ENCODE measurements around the gene E2F7.

The E2F7 gene

DNA sequence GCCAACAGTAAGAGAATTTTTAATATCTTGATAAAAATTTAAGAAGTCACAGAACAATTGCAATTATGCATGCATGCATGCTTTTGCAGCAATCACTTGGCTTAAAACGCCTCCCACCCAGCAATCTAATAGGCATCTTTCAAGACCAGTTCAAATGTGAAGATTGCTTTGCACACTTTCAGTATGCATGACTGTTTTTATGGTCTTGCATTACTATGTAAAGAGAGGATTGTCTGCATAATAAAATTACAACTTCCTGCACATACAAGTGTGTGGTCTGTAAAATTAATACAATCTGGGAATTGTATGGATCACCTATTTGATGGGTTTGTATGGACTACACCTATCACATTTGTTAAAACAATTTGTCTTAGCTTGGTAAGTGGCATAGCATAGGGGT, 48.8 kb downstream of the E2F7 start:
- H3K36me3 ChIP-seq (ENCODE audit: insufficient read depth, low read length): peaks cover 40% of the 10 kb centered on the region

DNA sequence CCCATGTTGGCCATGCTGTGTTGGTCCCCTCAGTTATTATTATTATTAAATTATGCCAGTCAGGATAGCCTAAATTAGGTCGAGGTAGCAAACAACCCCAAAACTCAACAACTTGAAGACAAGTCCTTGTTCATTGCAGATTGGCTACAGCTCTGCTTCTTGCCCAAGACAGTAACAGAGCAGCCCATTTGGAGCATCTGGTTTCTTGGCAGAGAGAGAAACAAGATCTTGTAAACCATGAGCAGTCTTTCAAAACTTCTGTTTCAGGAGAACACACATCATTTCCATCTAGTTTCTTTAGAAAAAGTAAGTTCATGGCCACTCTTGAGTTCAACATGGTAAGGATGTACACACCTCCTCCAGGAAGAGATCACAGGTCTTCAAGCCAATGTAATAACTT, 52.3 kb downstream of the E2F7 start:
- Histone ChIP-seq H3K27me3 (ENCODE audit: insufficient read depth, low read length) (no peaks in the 10 kb centered on the region), H3K9me3 (ENCODE audit: insufficient read depth, low read depth, low read length) (no peaks in the 10 kb centered on the region), H3K36me3 (ENCODE audit: insufficient read depth, low read length) (peaks cover 10% of the 10 kb centered on the region), H3K27ac (ENCODE audit: low read depth, low read length) (no peak overlapping the region), H3K4me3 (ENCODE audit: low read length) (no peak overlapping the region), H3K4me1 (ENCODE audit: insufficient read depth, low read length) (no peaks in the 10 kb centered on the region), H3K9ac (ENCODE audit: low read depth, low read length) (no peak overlapping the region)
- WGBS: 93% methylated on average over 1 of the region's 1 CpG

More for the DNA sequence above, 48.8 kb downstream of the E2F7 start:
- no peaks in the 10 kb centered on the region for H3K4me1 ChIP-seq (ENCODE audit: insufficient read depth, low read length)
- no peak overlapping the region for H3K9ac ChIP-seq (ENCODE audit: low read depth, low read length)
- no peak overlapping the region for H3K27ac ChIP-seq (ENCODE audit: low read depth, low read length)
- 96% methylated on average over 1 of the region's 1 CpG for WGBS
- no peaks in the 10 kb centered on the region for H3K27me3 ChIP-seq (ENCODE audit: insufficient read depth, low read length)
- no peak overlapping the region for H3K4me3 ChIP-seq (ENCODE audit: low read length)
- no peaks in the 10 kb centered on the region for H3K9me3 ChIP-seq (ENCODE audit: insufficient read depth, low read depth, low read length)

DNA sequence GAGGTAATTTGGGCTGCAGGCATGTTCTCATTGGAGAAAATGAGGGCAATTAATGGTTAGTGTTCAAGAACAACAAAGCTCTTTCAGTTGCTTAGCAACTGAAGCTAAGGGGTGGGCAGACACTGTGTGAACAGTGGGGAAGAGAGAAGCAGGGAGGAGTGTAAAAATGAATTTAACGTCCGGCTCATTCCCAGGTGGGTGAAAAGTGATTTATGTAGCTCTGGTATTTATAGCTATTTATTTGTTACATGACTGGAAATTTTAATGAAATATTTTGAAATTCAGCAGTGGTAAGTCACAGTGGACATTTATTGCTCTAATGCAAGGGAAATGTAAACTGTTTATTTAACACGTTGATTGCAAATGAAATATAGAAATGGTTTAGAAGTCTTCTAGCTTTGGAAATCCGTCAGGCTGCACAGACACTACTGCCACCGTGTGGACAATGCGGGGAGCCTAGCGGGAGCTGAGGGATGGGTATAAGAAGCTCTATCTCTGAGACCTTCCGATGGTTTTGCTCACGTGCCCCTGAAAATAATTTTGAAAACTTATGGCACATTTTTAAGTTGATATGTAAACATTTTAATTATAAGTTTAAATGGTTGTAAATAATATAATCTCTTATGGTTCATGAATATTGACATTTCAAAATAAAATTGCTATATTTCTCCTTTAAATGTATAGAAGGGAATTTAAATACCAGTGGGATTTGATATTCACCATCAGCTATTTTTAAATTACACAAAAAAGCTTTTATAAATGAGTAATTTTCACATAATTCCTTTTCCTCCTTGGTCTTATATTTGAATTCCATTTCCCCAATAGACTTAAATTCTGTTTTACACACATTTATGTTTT, 54.4 kb downstream of the E2F7 start:
- Histone ChIP-seq H3K36me3 (ENCODE audit: insufficient read depth, low read length) (no peaks in the 10 kb centered on the region), H3K9ac (ENCODE audit: low read depth, low read length) (no peak overlapping the region), H3K4me3 (ENCODE audit: low read length) (no peak overlapping the region), H3K9me3 (ENCODE audit: insufficient read depth, low read depth, low read length) (no peaks in the 10 kb centered on the region), H3K27me3 (ENCODE audit: insufficient read depth, low read length) (no peaks in the 10 kb centered on the region), H3K27ac (ENCODE audit: low read depth, low read length) (no peak overlapping the region), H3K4me1 (ENCODE audit: insufficient read depth, low read length) (no peaks in the 10 kb centered on the region)
- WGBS: 29% methylated on average over 9 of the region's 9 CpGs

GRCh38 chr12:77007476-77007875, 57.9 kb downstream of the E2F7 start:
- H3K27me3 ChIP-seq (ENCODE audit: insufficient read depth, low read length): no peaks in the 10 kb centered on the region
- H3K36me3 ChIP-seq (ENCODE audit: insufficient read depth, low read length): no peaks in the 10 kb centered on the region
- no peak overlapping the region for H3K4me3 ChIP-seq (ENCODE audit: low read length)
- H3K4me1 ChIP-seq (ENCODE audit: insufficient read depth, low read length): no peaks in the 10 kb centered on the region
- WGBS: 93% methylated on average over 5 of the region's 5 CpGs
- no peak overlapping the region for H3K9ac ChIP-seq (ENCODE audit: low read depth, low read length)
- H3K9me3 ChIP-seq (ENCODE audit: insufficient read depth, low read depth, low read length): no peaks in the 10 kb centered on the region
- H3K27ac ChIP-seq (ENCODE audit: low read depth, low read length): no peak overlapping the region

DNA sequence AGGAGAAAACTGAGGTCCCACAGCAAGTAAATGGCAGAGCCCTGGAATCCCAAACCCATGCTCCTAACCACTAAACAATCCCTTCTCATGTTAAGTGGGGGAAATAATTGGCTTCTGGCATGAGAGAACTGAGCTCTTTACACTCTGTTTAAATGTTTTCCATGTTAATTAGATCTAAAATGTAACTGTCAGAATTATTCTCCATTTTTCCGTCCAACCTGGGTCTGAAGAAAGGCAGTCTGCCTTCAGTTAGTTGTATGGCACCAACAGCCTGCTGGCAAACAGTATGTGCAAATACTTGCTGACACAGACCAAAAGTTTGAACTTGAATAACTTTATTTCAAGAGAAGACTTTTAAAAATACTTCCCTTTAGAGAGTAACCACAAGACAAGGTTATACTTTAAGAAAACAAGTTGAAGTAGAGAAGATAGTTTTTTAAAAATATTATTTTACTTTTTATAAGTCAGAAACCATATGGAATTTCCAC, 59.7 kb downstream of the E2F7 start:
- 86% methylated on average over 1 of the region's 1 CpG for WGBS

DNA sequence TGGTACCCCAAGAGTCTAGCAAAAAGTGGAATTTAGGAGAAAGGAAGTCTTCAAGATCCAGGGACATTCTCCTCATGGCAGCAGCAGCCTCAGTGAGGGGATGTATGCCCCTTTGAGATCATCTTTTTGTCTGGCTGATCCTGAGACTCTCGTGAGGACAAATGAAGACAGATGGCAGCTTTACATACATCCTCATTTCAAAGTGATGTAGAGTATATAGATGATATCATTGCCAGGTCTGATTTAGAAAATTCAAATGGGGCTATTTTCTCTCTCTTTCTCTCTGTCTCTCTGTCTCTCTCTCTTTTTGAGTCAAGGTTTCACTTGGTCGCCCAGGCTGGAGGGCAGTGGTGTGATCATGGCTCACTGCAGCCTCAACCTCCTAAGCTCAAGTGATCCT, 61.5 kb downstream of the E2F7 start:
- WGBS: 98% methylated on average over 2 of the region's 2 CpGs
- Histone ChIP-seq H3K9me3 (ENCODE audit: insufficient read depth, low read depth, low read length) (no peaks in the 10 kb centered on the region), H3K4me3 (ENCODE audit: low read length) (no peak overlapping the region), H3K9ac (ENCODE audit: low read depth, low read length) (no peak overlapping the region), H3K36me3 (ENCODE audit: insufficient read depth, low read length) (no peaks in the 10 kb centered on the region), H3K4me1 (ENCODE audit: insufficient read depth, low read length) (no peaks in the 10 kb centered on the region), H3K27me3 (ENCODE audit: insufficient read depth, low read length) (no peaks in the 10 kb centered on the region), H3K27ac (ENCODE audit: low read depth, low read length) (no peak overlapping the region)

More for the DNA sequence above, 59.7 kb downstream of the E2F7 start:
- Histone ChIP-seq H3K9me3 (ENCODE audit: insufficient read depth, low read depth, low read length) (no peaks in the 10 kb centered on the region), H3K36me3 (ENCODE audit: insufficient read depth, low read length) (no peaks in the 10 kb centered on the region), H3K4me1 (ENCODE audit: insufficient read depth, low read length) (no peaks in the 10 kb centered on the region), H3K27me3 (ENCODE audit: insufficient read depth, low read length) (no peaks in the 10 kb centered on the region), H3K9ac (ENCODE audit: low read depth, low read length) (no peak overlapping the region), H3K4me3 (ENCODE audit: low read length) (no peak overlapping the region), H3K27ac (ENCODE audit: low read depth, low read length) (no peak overlapping the region)

DNA sequence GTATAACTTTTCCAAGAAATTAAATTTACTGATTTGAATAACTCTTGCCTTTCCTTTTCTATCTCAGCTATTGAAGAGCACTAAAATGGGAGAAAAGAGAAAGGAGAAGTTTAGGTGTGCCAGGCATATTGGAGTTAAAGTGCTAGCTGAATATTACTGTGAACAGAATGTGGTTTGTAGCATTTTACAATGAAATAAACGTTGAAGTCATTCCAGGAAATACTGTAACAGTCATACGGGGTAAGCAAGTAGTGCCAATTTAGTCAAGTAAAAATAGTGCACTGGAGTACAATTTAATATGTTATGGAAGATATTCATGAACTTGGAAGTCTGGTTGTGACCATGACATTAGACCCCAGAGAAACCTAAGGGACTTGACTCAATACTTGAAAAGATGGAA, 62.1 kb downstream of the E2F7 start:
- H3K4me1 ChIP-seq (ENCODE audit: insufficient read depth, low read length): no peaks in the 10 kb centered on the region
- no peak overlapping the region for H3K9ac ChIP-seq (ENCODE audit: low read depth, low read length)
- 93% methylated on average over 2 of the region's 2 CpGs for WGBS
- H3K9me3 ChIP-seq (ENCODE audit: insufficient read depth, low read depth, low read length): no peaks in the 10 kb centered on the region
- H3K27me3 ChIP-seq (ENCODE audit: insufficient read depth, low read length): no peaks in the 10 kb centered on the region
- no peaks in the 10 kb centered on the region for H3K36me3 ChIP-seq (ENCODE audit: insufficient read depth, low read length)
- H3K4me3 ChIP-seq (ENCODE audit: low read length): no peak overlapping the region
- no peak overlapping the region for H3K27ac ChIP-seq (ENCODE audit: low read depth, low read length)

DNA sequence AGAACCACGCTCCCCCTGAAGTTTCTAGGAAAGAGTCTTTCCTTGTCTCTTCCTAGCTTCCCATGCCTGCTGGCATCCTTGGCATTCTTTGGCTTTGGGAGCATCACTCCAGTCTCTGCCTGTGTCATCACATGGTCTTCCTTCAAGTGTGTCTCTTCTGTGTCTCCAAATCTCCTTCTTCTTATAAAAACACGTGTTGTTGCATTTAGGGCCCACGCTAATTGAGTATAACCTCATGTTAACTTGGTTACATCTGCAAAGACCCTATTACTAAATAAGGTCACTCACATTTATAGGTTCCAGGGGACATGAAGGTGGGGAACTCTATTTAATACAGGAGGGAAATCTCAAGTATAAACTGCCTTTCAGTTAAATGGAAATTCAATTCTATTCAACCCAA, 63.0 kb downstream of the E2F7 start:
- H3K9ac ChIP-seq (ENCODE audit: low read depth, low read length): no peak overlapping the region
- H3K4me1 ChIP-seq (ENCODE audit: insufficient read depth, low read length): no peaks in the 10 kb centered on the region
- no peaks in the 10 kb centered on the region for H3K9me3 ChIP-seq (ENCODE audit: insufficient read depth, low read depth, low read length)
- no peaks in the 10 kb centered on the region for H3K27me3 ChIP-seq (ENCODE audit: insufficient read depth, low read length)
- 94% methylated on average over 3 of the region's 3 CpGs for WGBS
- no peaks in the 10 kb centered on the region for H3K36me3 ChIP-seq (ENCODE audit: insufficient read depth, low read length)
- no peak overlapping the region for H3K27ac ChIP-seq (ENCODE audit: low read depth, low read length)
- no peak overlapping the region for H3K4me3 ChIP-seq (ENCODE audit: low read length)

DNA sequence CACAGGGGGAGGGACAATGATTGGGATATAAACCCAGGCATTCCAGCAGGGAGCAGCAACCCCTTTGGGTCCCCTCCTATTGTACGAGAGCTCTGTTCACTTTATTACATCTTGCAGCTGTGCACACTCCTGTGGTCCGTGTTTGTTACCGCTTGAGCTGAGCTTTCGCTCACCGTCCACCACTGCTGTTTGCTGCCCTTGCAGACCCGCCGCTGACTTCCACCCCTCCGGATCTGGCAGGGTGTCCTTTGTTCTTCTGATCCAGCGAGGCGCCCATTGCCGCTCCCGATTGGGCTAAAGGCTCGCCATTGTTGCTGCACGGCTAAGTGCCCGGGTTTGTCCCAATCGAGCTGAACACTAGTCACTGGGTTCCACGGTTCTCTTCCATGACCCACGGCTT, 64.1 kb downstream of the E2F7 start:
- H3K27ac ChIP-seq (ENCODE audit: low read depth, low read length): no peak overlapping the region
- WGBS: 95% methylated on average over 18 of the region's 18 CpGs
- no peak overlapping the region for H3K4me3 ChIP-seq (ENCODE audit: low read length)
- no peaks in the 10 kb centered on the region for H3K4me1 ChIP-seq (ENCODE audit: insufficient read depth, low read length)
- no peak overlapping the region for H3K9ac ChIP-seq (ENCODE audit: low read depth, low read length)
- H3K9me3 ChIP-seq (ENCODE audit: insufficient read depth, low read depth, low read length): no peaks in the 10 kb centered on the region
- H3K27me3 ChIP-seq (ENCODE audit: insufficient read depth, low read length): no peaks in the 10 kb centered on the region
- H3K36me3 ChIP-seq (ENCODE audit: insufficient read depth, low read length): no peaks in the 10 kb centered on the region

DNA sequence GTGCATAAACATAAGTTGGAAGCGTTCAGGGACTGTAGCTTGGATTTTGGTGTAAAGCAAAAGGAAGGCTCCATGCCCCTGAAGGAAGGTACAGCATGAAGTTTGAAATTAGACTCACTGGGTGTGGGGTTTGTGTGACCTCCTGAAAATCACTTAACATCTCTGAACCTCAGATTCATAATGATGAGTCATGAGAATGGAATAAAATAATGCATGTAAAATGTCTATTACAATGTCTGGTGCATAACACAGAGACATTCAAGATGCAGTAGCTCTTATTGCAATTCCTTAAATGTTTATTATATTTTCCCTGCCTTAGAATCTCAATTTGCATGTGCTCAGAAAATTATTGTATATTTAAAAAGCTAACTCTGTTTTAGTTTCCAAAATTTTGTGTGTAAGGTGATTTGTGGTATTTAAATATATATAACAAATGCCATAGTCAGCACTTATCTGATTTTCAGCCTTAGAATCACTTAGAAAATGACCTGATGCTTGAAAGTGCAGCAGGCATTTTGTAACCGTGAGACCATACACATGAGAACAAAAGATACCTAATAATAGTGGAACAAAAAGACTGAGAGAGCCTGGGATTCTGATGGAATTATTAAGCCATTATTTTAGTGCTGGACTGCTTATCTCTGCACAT, 66.3 kb downstream of the E2F7 start:
- Histone ChIP-seq H3K27ac (ENCODE audit: low read depth, low read length) (no peak overlapping the region), H3K4me1 (ENCODE audit: insufficient read depth, low read length) (no peaks in the 10 kb centered on the region), H3K27me3 (ENCODE audit: insufficient read depth, low read length) (no peaks in the 10 kb centered on the region), H3K4me3 (ENCODE audit: low read length) (no peak overlapping the region), H3K9ac (ENCODE audit: low read depth, low read length) (no peak overlapping the region), H3K36me3 (ENCODE audit: insufficient read depth, low read length) (no peaks in the 10 kb centered on the region), H3K9me3 (ENCODE audit: insufficient read depth, low read depth, low read length) (no peaks in the 10 kb centered on the region)
- WGBS: 90% methylated on average over 1 of the region's 2 CpGs

GRCh38 chr12:76998386-76998785, 67.0 kb downstream of the E2F7 start:
- H3K9ac ChIP-seq (ENCODE audit: low read depth, low read length): no peak overlapping the region
- H3K4me1 ChIP-seq (ENCODE audit: insufficient read depth, low read length): no peaks in the 10 kb centered on the region
- H3K4me3 ChIP-seq (ENCODE audit: low read length): no peak overlapping the region
- H3K9me3 ChIP-seq (ENCODE audit: insufficient read depth, low read depth, low read length): no peaks in the 10 kb centered on the region
- no peaks in the 10 kb centered on the region for H3K36me3 ChIP-seq (ENCODE audit: insufficient read depth, low read length)
- 64% methylated on average over 3 of the region's 4 CpGs for WGBS
- no peaks in the 10 kb centered on the region for H3K27me3 ChIP-seq (ENCODE audit: insufficient read depth, low read length)
- no peak overlapping the region for H3K27ac ChIP-seq (ENCODE audit: low read depth, low read length)

Measured in HUES64 (cell line).